OCI-LY1 (cell line): ENCODE results near the gene GALNT1.

ENCODE experiments used
- H2AFZ ChIP-seq: fragments of 200-600 bp; sonication (generic), shearing (Covaris generic); 2 replicates; pipeline ENCODE4 v1.6.0; 2014; ENCODE audit warnings: antibody characterized with exemption, mild to moderate bottlenecking, low read length
- H3F3A ChIP-seq: fragments of 200-600 bp; sonication (generic), shearing (Covaris generic); 2 replicates; pipeline ENCODE4 v1.6.0; 2014; ENCODE audit warnings: mild to moderate bottlenecking, antibody characterized with exemption, low read length, moderate library complexity; ENCODE audit not compliant: insufficient read depth
- H3K27ac ChIP-seq: fragments of 200-600 bp; sonication (generic); 2 replicates; pipeline ENCODE4 v1.5.1; 2014; ENCODE audit warnings: low read length, mixed run types, mild to moderate bottlenecking, low read depth; ENCODE audit not compliant: poor library complexity, severe bottlenecking
- H3K27me3 ChIP-seq: fragments of 200-600 bp; sonication (generic); 2 replicates; pipeline ENCODE4 v1.6.0; 2014; ENCODE audit warnings: antibody characterized with exemption, mild to moderate bottlenecking, low read length, moderate library complexity; ENCODE audit not compliant: insufficient read depth
- H3K36me3 ChIP-seq: fragments of 200-600 bp; sonication (generic); 2 replicates; pipeline ENCODE4 v1.6.1; 2014; ENCODE audit warnings: mild to moderate bottlenecking, antibody characterized with exemption, low read length, moderate library complexity, mixed read lengths; ENCODE audit not compliant: insufficient read depth
- H3K4me1 ChIP-seq: fragments of 200-600 bp; sonication (generic); 2 replicates; pipeline ENCODE4 v1.5.1; 2014; ENCODE audit warnings: mild to moderate bottlenecking, low read length, moderate library complexity; ENCODE audit not compliant: insufficient read depth, severe bottlenecking
- H3K4me2 ChIP-seq: fragments of 200-600 bp; sonication (generic), shearing (Covaris generic); 2 replicates; pipeline ENCODE4 v1.6.1; 2014; ENCODE audit warnings: low read length
- H3K4me3 ChIP-seq: fragments of 200-600 bp; sonication (generic); 2 replicates; pipeline ENCODE4 v1.5.1; 2014; ENCODE audit warnings: low read length, low read depth, mild to moderate bottlenecking, mixed read lengths; ENCODE audit not compliant: poor library complexity, severe bottlenecking
- H3K79me2 ChIP-seq: fragments of 200-600 bp; shearing (Covaris generic); 2 replicates; pipeline ENCODE4 v1.6.1; 2016; ENCODE audit warnings: mixed run types, low read length, mixed read lengths; ENCODE audit not compliant: insufficient read depth
- H3K9ac ChIP-seq: fragments of 200-600 bp; sonication (generic), shearing (Covaris generic); 2 replicates; pipeline ENCODE4 v1.6.1; 2014; ENCODE audit warnings: mild to moderate bottlenecking, low read length, mixed read lengths
- H3K9me2 ChIP-seq: fragments of 200-600 bp; sonication (generic), shearing (Covaris generic); 2 replicates; pipeline ENCODE4 v1.6.1; 2014; ENCODE audit warnings: low read depth, mild to moderate bottlenecking, low read length, mixed read lengths
- H3K9me3 ChIP-seq: fragments of 200-600 bp; shearing (Covaris generic); 2 replicates; pipeline ENCODE4 v1.6.1; 2014; ENCODE audit warnings: low read length, mixed read lengths
- H4K20me1 ChIP-seq: fragments of 200-600 bp; sonication (generic), shearing (Covaris generic); 2 replicates; pipeline ENCODE4 v1.6.0; 2016; ENCODE audit warnings: mild to moderate bottlenecking, low read length; ENCODE audit not compliant: insufficient read depth
- CTCF ChIP-seq: fragments of 200-600 bp; sonication (generic), shearing (Covaris generic); IDR thresholded peaks from 2 replicates; pipeline ENCODE4 v1.5.1; 2017; ENCODE audit warnings: mild to moderate bottlenecking, antibody characterized with exemption, low read length, moderate library complexity, mixed read lengths
- EZH2 ChIP-seq: fragments of 200-600 bp; sonication (generic), shearing (Covaris generic); IDR thresholded peaks from 2 replicates; pipeline ENCODE4 v1.8.0; 2017; ENCODE audit warnings: borderline replicate concordance, mixed run types, mild to moderate bottlenecking, antibody characterized with exemption, low read length, moderate library complexity, mixed read lengths

The GALNT1 gene

GRCh38 chr18:35610089-35610488 is 28.5 kb downstream of the GALNT1 start:
- Histone ChIP-seq H3K9me2 (no peaks in the 10 kb centered on the region), H4K20me1 (no peaks in the 10 kb centered on the region), H3K4me3 (no peak overlapping the region), H3K27me3 (no peaks in the 10 kb centered on the region), H3K27ac (no peak overlapping the region), H3K9me3 (no peaks in the 10 kb centered on the region), H3K36me3 (no peaks in the 10 kb centered on the region), H3K79me2 (peaks cover 22% of the 10 kb centered on the region; the same call in 1 of the 2 replicates), H3K9ac (no peak overlapping the region), H3F3A (no peaks in the 10 kb centered on the region), H2AFZ (no peak overlapping the region), H3K4me2 (no peak overlapping the region), H3K4me1 (peaks cover 1% of the 10 kb centered on the region)
- TF ChIP-seq EZH2 (no peak), CTCF (no peak)

DNA sequence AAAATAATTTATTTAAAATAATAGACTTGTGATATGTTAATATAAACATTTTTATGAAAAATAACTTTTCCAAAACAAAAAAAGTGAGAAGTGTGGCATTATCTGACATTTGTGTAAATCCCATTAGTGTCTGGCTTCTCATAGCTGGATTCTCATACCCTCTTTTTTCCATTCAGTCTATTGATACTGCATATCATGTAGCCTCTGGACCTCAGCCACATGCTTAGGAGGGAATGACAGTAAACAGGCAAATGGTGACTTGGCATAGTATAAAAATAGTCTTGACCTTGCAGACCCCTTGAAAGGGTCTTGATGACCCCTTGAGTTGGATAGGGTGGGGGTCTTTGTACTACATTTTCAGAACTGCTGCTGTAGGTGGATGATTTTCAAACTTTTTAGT is 29.2 kb downstream of the GALNT1 start:
- Histone ChIP-seq H3F3A (no peaks in the 10 kb centered on the region), H2AFZ (no peak overlapping the region), H3K4me2 (no peak overlapping the region), H3K79me2 (peaks cover 17% of the 10 kb centered on the region; the same call in 1 of the 2 replicates), H3K4me3 (no peak overlapping the region), H3K36me3 (no peaks in the 10 kb centered on the region), H3K4me1 (peaks cover 8% of the 10 kb centered on the region), H4K20me1 (no peaks in the 10 kb centered on the region), H3K9me3 (no peaks in the 10 kb centered on the region), H3K9ac (no peak overlapping the region), H3K27ac (no peak overlapping the region), H3K27me3 (no peaks in the 10 kb centered on the region), H3K9me2 (no peaks in the 10 kb centered on the region)
- TF ChIP-seq EZH2 (no peak), CTCF (no peak)

DNA sequence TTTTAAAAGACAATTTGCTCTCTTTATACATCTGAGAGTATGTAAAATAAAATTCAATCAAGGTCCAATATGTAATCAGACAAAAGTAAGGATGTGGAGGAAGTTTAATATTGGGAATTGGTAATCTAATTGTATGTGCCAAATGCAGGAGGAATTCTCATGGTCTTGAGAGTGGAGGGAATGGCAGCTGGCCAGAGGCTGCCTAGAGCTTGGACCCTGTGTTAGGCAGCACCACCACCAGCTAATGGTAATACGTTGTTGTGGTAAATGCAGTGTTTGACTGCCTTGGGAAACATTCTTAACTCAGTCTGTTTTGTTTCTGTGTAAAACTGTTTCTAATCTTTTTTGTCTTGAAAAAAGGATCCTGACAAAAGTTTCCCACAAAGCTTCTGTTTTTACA is 30.0 kb downstream of the GALNT1 start:
- H3K9ac ChIP-seq, result no peak overlapping the region
- TF ChIP-seq CTCF (no peak), EZH2 (no peak)

More for the DNA sequence above, 30.0 kb downstream of the GALNT1 start:
- Histone ChIP-seq H3K36me3 (no peaks in the 10 kb centered on the region), H3K4me3 (no peak overlapping the region), H3F3A (no peaks in the 10 kb centered on the region), H3K27me3 (no peaks in the 10 kb centered on the region), H2AFZ (no peak overlapping the region), H3K4me2 (no peak overlapping the region), H3K27ac (no peak overlapping the region), H3K9me2 (no peaks in the 10 kb centered on the region), H3K9me3 (no peaks in the 10 kb centered on the region), H3K79me2 (peaks cover 16% of the 10 kb centered on the region; the same call in 1 of the 2 replicates), H3K4me1 (peaks cover 15% of the 10 kb centered on the region), H4K20me1 (no peaks in the 10 kb centered on the region)
